Eye (tissue), 1 donor: Measurements from ENCODE around the gene GATAD1.
"Not testable (repeated sequence)": the region's sequence is repeated elsewhere in the genome, so short reads cannot be mapped to it uniquely, and the experiment has no call there.

Experiments
- DNase-seq: peaks from one replicate; pipeline ENCODE4 v3.0.0-alpha.2; 2015

Gene GATAD1

GRCh38 chr7:92447345-92448204 is at the start of gene GATAD1:
GATAD1 (plus strand) TSS chr7:92447482; CDS start chr7:92447730, 248 bp downstream.
- peak; percentile 97 for DNase-seq

- no peak for DNase-seq
Observed at GRCh38 chr7:92397542-92397941, 49.7 kb upstream of the GATAD1 start.

DNA sequence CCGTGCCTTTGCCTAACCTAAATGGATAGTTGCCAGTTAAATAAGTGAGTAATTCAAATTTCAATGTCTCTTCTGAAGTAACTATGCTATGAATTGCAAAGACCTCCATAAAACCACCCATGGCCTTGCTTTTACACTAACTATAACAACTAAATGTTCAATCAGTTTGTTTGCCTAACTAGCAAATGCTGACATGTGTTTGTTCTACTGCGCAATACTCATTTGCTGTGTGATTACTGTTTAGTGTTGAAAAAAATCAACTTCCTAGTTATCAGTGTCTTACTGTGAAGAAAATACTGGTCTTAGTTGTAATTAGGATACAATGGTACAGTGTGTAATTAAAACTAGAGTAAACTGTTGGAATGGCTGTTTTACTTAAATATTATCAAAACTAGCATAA is 47.3 kb upstream of the GATAD1 start:
- no peak for DNase-seq

DNA sequence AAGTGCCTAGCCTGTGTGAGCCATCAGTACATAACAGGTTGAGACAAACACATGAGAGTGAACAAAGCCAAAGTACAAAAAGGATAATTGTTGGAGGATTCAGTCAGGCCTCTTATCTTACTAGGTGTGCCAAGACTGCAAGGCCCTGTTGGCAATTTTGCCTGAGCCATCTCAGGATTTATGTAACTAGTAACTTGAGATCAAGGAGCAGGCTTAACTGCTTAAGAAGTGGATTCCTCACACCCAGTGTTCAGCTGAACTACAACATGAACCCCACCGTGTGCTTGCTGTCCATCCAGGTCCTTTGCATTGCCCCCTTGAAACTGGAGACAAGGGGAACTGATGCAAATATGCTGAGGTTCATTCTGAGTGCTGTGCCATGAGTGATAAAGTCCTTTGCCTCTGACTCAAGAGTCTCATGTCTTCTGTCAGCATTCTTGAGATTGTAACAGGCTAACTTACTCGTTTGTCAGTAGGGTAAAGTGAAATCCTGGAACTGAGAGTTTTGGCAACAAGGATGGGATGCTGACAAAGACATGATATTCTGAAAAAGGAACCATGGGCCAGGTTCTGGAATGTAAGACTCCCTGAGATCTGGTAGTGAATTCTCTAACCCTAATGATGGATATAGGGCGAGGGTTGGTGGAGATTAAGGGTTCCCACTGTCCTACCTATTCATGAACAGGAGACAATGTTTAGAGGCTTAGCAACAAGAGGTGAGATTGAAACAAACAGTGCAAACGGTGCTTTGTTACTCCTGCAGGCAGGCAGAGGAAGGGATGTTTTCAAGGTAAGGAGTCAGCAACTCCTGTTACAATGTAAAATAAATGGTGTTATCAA is 44.1 kb upstream of the GATAD1 start:
- no peak for DNase-seq

DNA sequence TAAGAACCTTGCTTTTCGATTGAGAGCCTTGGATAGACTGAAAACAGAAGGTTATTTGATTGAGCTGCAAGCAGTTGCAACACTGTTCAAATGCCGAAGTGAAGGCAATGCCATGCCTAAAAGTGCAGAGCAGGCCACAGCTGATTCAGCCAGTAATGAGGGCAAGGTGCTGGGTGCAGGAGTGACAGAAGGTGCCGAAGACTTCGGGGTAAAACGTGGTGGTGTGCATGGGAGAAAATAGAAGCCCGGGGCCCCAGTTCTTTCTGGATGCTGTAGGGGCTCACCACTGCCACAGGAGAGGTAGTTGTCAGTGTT is 43.6 kb upstream of the GATAD1 start:
- no peak for DNase-seq

- no peak for DNase-seq
Observed at GRCh38 chr7:92404170-92404614, 43.1 kb upstream of the GATAD1 start.

- DNase-seq, result no peak
Observed at GRCh38 chr7:92409357-92409756, 37.9 kb upstream of the GATAD1 start.

GRCh38 chr7:92410162-92410561 is 37.1 kb upstream of the GATAD1 start:
- DNase-seq, result not testable (repeated sequence)

DNA sequence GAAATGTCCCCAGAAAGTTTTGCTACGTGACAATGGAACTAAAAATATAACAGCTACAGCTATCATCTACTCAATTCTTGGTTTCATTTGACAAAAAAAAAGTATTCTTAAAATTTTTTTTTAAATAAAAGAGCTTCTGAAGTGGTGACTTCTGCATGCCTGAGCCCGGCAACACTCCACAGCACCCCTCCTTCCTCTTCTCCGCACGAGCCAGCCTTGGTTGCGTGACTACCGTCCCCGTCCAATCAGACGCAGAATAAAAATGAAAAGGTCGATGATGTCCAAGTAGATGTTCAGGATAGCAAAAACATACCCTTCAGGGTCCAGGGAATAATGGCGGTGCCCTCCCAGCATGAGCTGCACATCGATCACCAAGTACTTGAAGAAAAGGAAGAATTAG is 34.5 kb upstream of the GATAD1 start:
- DNase-seq, result no peak

- no peak for DNase-seq
Observed at GRCh38 chr7:92413550-92413949, 33.7 kb upstream of the GATAD1 start.

GRCh38 chr7:92415225-92415624 is 32.1 kb upstream of the GATAD1 start:
- no peak for DNase-seq

- DNase-seq, result no peak
Observed at GRCh38 chr7:92417913-92418312, 29.4 kb upstream of the GATAD1 start.

GRCh38 chr7:92421676-92422435 is 25.4 kb upstream of the GATAD1 start:
- no peak for DNase-seq

GRCh38 chr7:92422926-92423325 is 24.4 kb upstream of the GATAD1 start:
- DNase-seq, result no peak

- no peak for DNase-seq
Observed at GRCh38 chr7:92423710-92424131, 23.6 kb upstream of the GATAD1 start.

GRCh38 chr7:92425311-92425947 is 21.9 kb upstream of the GATAD1 start:
- DNase-seq, result no peak

- no peak for DNase-seq
Observed at GRCh38 chr7:92427193-92427592, 20.1 kb upstream of the GATAD1 start.

GRCh38 chr7:92432299-92432946 is 14.9 kb upstream of the GATAD1 start:
- no peak for DNase-seq

DNA sequence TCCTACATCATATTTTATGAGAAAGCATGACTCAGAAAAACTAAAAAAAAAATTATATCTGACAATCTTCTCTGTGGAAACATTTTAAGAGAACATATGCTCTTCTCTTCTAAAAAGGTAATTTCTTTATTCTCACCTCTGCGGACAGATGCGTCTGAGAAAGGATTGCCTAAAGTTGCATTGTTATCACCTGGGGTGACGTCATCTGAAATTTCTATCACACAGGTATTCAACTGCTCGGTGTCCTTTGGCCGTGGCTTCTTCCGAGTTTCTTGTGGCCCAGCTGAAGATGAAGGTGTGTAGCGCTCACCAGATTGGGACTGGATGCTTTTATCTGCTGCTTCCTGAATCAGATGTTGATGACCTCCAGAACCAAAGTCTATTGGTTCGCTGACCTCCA is 14.3 kb upstream of the GATAD1 start:
- DNase-seq, result no peak

GRCh38 chr7:92435542-92435941 is 11.7 kb upstream of the GATAD1 start:
- no peak for DNase-seq

GRCh38 chr7:92436612-92437445 is 10.5 kb upstream of the GATAD1 start:
- no peak for DNase-seq
